ENCODE measurements around the gene STXBP2. TPM values are rescaled to one million over a fixed set of nuclear protein-coding genes. Genes with fewer than 3 reads are reported as not detected.

Gene STXBP2
- total RNA-seq (2021; ENCODE audit: unreplicated experiment) (141 TPM), Bru-seq, nascent RNA (percentile 68 among the genes with signal in this experiment), BruChase-seq, experiment 1, labeled RNA remaining after a 6-hour chase (percentile 87 among the genes with signal in this experiment), BruChase-seq, experiment 2, labeled RNA remaining after a 2-hour chase (percentile 85 among the genes with signal in this experiment)
- 144 and 186 TPM in 2 replicates for polyA plus RNA-seq (2012)
- long read RNA-seq, transcript STXBP2-201 (19 exons, 1,876 nt) = major isoform, 88 of 181 reads
- long read RNA-seq, partial matches to known transcripts = 53 of 181 reads
- long read RNA-seq, other reads (novel, unspliced or antisense) = 37 of 181 reads

DNA sequence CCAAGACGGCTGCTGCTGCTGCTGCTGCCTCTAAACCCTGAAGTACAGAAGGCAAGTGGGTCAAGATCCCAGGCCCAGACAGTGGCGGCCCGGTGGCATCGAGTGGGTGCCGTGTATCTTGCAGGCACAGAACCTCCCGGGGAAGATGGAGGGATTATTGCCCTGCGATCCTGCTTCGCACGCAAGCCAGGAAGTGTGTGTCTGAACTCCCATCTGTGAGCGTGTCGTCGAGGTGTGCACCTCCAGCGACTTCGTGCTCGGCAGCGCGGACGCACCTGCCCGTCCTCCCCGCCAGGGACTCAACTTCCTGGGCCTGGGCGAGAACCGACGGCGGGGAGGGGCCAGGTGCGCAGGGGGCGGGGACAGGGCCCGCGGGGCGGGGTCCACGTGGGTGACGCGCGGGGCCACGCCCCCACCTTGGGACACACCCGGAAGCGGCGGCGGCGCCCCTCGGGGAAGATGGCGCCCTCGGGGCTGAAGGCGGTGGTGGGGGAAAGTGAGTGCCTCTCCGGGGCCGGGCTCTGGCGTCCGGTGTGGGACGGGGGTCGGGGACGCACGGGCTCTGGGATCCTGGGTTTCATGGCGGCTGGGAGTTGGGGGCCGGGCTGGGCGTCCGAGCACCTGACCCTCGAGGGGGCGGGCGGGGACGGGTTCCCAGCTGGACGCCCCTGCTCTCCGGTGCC is at the start of gene STXBP2:
Gene STXBP2, plus strand, starts transcription at position 420 of the 683 bp plus-strand sequence. Its CDS starts 40 bp downstream, at position 460.
- Histone ChIP-seq H4K20me1 (ENCODE audit: insufficient read depth) (no peaks in the 10 kb centered on the region), H3K27me3 (ENCODE audit: insufficient read depth, low read length) (no peaks in the 10 kb centered on the region), H3K4me1 (ENCODE audit: control insufficient read depth in 1 of 2, insufficient read depth in 2 of 2, low read length in 2 of 2) (peaks cover 8 to 14% of the 10 kb centered on the region in 2 experiments; a peak in 3 of 4 replicates), H3K9me3 (ENCODE audit: control insufficient read depth in 1 of 2, insufficient read depth in 1 of 2, low read depth in 1 of 2, low read length in 2 of 2) (peaks cover 0 to 4% of the 10 kb centered on the region in 2 experiments; a peak in 1 of 4 replicates), H3K9me2 (ENCODE audit: insufficient read depth) (no peaks in the 10 kb centered on the region), H2AFZ (ENCODE audit: low read depth, low read length, poor library complexity, severe bottlenecking) (no peak within 1 kb of the TSS), H3K4me3 (replicated peaks in 1 of 2; ENCODE audit: low read depth in 1 of 2, low read length in 2 of 2) (peak within 1 kb of the TSS; percentile 94 to 97), H3K4me2 (ENCODE audit: low read length) (peak within 1 kb of the TSS; percentile 93), H3K9ac (ENCODE audit: low read length) (peak within 1 kb of the TSS; percentile 92), H3K27ac (ENCODE audit: low read depth, low read length) (peak within 1 kb of the TSS; percentile 84), H3K79me2 (ENCODE audit: insufficient read depth, low read length) (peaks cover 20% of the 10 kb centered on the region), H3K36me3 (ENCODE audit: control insufficient read depth in 1 of 2, insufficient read depth in 2 of 2, low read length in 2 of 2) (no peaks in the 10 kb centered on the region)
- no TSS peak for BruUV-seq (replicated peaks)
- TF ChIP-seq, protein P1, sequence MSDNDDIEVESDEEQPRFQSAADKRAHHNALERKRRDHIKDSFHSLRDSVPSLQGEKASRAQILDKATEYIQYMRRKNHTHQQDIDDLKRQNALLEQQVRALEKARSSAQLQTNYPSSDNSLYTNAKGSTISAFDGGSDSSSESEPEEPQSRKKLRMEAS (IDR thresholded peaks at IDR 0.05) = peak; percentile 100
- TF ChIP-seq CBX3 (IDR thresholded peaks at IDR 0.05; ENCODE audit: low read depth) = peak; percentile 100
- no peak for TF ChIP-seq POLR2A (IDR thresholded peaks at IDR 0.05; ENCODE audit: borderline replicate concordance, extremely low read depth, insufficient read depth, insufficient read length)
- no peak for TF ChIP-seq JUND (IDR thresholded peaks at IDR 0.05)
- peak; percentile 56; the same call in 1 of the 2 replicates for TF ChIP-seq SP1 (IDR thresholded peaks at IDR 0.05; ENCODE audit: low read depth)
- peak; percentile 81 for TF ChIP-seq POLR2AphosphoS5 (IDR thresholded peaks at IDR 0.05; ENCODE audit: low read depth, low read length)
- peak; percentile 92 for TF ChIP-seq YY1 (IDR thresholded peaks at IDR 0.05; ENCODE audit: extremely low read depth, insufficient replicate concordance, low read depth, low read length)
- TF ChIP-seq EGR1 (IDR thresholded peaks at IDR 0.05; ENCODE audit: low read depth) = no peak; the same call in 1 of the 2 replicates
- TF ChIP-seq SIN3A (IDR thresholded peaks at IDR 0.05; ENCODE audit: low read depth) = peak; percentile 47; the same call in 1 of the 2 replicates
- TF ChIP-seq, protein P2, sequence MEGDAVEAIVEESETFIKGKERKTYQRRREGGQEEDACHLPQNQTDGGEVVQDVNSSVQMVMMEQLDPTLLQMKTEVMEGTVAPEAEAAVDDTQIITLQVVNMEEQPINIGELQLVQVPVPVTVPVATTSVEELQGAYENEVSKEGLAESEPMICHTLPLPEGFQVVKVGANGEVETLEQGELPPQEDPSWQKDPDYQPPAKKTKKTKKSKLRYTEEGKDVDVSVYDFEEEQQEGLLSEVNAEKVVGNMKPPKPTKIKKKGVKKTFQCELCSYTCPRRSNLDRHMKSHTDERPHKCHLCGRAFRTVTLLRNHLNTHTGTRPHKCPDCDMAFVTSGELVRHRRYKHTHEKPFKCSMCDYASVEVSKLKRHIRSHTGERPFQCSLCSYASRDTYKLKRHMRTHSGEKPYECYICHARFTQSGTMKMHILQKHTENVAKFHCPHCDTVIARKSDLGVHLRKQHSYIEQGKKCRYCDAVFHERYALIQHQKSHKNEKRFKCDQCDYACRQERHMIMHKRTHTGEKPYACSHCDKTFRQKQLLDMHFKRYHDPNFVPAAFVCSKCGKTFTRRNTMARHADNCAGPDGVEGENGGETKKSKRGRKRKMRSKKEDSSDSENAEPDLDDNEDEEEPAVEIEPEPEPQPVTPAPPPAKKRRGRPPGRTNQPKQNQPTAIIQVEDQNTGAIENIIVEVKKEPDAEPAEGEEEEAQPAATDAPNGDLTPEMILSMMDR (IDR thresholded peaks at IDR 0.05 in 2 of 3, conservative IDR thresholded peaks at IDR 0.05 in 1 of 3; ENCODE audit: borderline replicate concordance in 1 of 3, insufficient read depth in 1 of 3, low read depth in 2 of 3, low read length in 2 of 3) = peak in 1 of 3 experiments; percentile 22; a peak in 1 of 6 replicates
- ChIA-PET CTCF (interaction anchor here (1.1 to 1.5 kb wide), 3 partner anchors 44 to 217 kb away, joined by 3 to 6 read pairs (median 5); partner anchors contain the start of gene TRAPPC5), POLR2A (interaction anchor here (1.6 kb wide), 1 partner anchor 8 kb away, joined by 6 read pairs; the partner anchor contains the start of genes PET100 and XAB2), RAD21 (ENCODE audit: low non-redundant PET in 1 of 2, low total read pairs in 2 of 2, uncharacterized antibody in 2 of 2, unreplicated experiment in 2 of 2) (no interaction called here)
- DNase-seq (ENCODE audit: low read depth, low spot score) (peak; percentile 76), ATAC-seq (peak; percentile 91)
- intact Hi-C loops (cut with micrococcal nuclease) = no loop called here
